Stimulated activated CD4-positive, alpha-beta T cell treated with anti-CD3 and anti-CD28 coated beads, TNF-alpha, amount 100 ng/mL, for 24 hours (primary cell): ENCODE data around the gene TCF25.
A peak's percentile ranks its signal among the peaks of the same experiment; 100 is the strongest.
"Not testable (repeated sequence)": the region's sequence is repeated elsewhere in the genome, so short reads cannot be mapped to it uniquely, and the experiment has no call there.

Source experiments
- DNase-seq, 3 experiments: peaks; one replicate each; pipeline ENCODE4 v3.0.0-alpha.2; 2020; ENCODE audit warnings: low read depth in 3 of 3

Gene TCF25

DNA sequence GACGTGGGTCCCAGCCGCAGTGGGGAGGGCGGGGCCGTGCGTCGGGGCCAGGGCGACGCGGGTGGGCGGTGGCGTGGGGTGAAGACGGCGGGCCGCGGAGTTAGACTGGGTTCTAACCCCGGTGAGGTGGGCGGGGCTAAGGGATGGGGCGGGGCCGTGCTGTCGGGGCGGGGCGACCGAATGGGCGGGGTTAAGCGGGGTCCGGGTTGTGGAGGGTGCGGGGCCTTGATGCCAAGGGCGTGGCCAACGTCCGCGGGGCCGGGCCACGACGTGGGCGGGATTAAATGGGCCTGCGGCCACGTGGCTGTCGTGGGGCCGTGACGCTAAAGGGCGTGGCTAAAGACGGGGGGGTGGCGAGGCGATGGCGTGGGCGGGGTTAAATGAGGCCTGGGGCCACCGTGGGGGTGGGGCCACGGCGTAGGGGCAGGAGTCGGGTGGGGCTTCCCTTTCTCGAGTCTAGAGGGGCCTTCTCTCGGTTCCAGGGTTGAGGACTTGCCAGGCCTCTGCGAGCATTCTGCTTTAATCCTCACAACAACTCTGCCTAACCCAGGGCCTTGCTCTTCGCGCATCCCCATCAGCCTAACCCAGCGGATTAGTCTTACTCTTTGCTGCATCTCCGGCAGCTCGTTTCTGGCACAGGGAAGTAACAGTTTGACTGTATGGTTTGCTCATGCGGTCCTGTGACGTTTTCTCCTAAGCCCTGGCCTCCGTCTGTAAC, 739 bp downstream of the TCF25 start:
- DNase-seq: peak; percentile 91 to 96 (median 91)

- DNase-seq: not testable (repeated sequence)
Observed at GRCh38 chr16:89879123-89879522, 5.7 kb downstream of the TCF25 start.

GRCh38 chr16:89880477-89881367, 7.3 kb downstream of the TCF25 start:
- DNase-seq: no peak

GRCh38 chr16:89881368-89881730, 8.0 kb downstream of the TCF25 start:
- DNase-seq: no peak

- DNase-seq: no peak
Observed at GRCh38 chr16:89883346-89884040, 10.1 kb downstream of the TCF25 start.

DNA sequence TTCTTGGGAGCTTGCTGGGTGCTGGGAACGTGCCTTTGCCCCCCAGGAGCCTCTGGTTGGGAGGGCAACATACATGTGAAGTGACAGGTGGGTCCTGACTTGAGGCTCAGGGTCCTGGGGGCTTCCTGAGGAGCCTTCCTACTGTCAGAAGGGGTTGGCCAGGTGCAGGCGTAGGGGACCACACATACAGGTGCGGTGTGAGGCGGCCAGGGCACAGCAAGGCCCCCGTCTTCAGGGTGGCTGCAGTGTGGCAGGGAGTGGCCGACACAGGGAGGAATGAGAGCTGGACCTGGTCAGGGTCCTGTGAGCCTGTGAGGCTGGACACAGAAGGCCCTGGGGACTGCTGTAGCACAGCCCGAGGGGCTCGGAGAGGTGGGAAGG, 10.6 kb downstream of the TCF25 start:
- no peak for DNase-seq

GRCh38 chr16:89887243-89887642, 13.9 kb downstream of the TCF25 start:
- no peak for DNase-seq

GRCh38 chr16:89890200-89890599, 16.8 kb downstream of the TCF25 start:
- DNase-seq: peak in 1 of 3 experiments; percentile 42

GRCh38 chr16:89890886-89891657, 17.7 kb downstream of the TCF25 start:
- DNase-seq: no peak

DNA sequence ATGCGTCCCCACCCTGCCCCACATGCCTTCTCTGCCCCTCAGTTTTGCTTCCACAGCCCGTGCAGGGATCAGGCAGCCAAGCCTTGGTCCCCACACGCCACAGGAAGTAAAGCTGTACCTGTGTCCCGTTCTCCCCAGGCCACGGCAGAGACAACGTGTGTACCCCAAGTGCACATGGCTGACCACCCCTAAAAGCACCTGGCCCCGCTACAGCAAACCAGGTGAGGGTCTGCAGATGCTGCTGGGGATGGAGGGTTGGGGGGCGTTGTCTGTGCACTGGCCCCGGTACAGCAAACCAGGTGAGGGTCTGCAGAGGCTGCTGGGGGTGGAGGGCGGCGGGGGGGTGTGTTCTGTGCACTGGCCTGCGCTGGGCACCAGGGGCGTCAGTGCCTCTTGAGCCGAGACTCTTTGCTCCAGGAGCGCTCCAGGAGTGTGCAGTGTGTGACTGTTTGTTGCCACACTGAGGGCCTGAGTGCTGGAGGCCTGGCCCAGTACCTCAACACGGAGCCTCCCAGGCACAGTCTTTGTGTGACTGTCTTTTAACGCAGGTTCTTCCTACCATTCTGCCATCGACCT, 18.8 kb downstream of the TCF25 start:
- DNase-seq: no peak

- no peak for DNase-seq
Observed at GRCh38 chr16:89892635-89893034, 19.2 kb downstream of the TCF25 start.

- no peak for DNase-seq
Observed at GRCh38 chr16:89893642-89894548, 20.5 kb downstream of the TCF25 start.

DNA sequence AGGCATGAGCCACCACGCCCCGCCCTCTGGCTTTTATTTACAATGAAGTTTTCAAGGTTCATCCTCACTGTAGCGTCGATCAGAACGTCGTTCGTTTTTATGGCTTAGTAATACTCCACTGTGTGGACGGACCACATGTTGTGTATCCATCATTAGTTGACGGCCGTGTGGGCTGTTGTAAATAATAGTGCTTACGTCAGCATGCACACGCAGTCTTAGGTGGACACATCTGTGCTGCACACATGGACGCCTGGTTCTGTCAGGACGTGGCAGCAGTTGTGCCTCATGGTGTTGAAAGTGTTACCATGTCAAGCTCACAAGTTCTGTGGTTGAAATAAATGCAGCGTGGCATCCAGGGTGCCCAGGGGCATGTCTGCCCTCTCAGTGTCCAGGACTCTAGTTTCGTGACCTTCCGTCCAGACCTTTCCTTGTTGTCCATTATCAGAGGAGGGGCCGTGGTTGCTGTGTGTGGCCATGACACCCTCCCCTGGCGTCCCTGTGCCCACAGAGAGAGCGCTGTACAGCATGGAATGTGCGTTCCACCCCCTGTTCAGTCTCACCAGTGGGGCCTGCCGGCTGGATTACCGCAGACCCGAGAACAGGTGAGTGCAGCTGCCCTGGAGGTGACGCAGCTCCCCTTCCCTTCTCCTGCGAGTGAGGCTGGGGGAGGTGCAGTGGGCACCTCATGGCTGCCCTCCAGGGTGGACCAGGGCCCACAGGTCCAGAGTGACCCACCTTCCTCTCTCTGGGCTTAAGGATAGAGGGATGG, 22.3 kb downstream of the TCF25 start:
- DNase-seq: no peak

DNA sequence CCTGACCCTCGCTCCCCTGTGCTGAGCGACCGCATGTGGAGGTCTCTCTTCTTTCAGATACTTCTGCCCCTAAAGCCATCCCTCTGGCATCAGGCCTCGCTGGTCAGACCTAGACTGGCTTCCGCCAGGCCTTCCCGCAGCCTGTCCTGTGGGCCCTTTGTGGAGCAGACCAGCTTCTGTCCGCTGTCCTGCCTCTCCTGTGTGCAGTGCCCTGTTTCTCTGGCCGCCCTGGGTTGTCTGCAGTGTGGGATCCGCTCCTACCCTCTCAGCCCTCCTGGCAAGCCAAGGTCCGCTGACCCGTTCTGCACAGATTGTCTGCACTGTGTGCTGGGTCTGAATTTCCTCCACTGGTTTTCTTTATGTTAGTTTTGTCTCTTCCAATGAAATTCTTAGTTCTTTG, 23.8 kb downstream of the TCF25 start:
- no peak for DNase-seq

DNA sequence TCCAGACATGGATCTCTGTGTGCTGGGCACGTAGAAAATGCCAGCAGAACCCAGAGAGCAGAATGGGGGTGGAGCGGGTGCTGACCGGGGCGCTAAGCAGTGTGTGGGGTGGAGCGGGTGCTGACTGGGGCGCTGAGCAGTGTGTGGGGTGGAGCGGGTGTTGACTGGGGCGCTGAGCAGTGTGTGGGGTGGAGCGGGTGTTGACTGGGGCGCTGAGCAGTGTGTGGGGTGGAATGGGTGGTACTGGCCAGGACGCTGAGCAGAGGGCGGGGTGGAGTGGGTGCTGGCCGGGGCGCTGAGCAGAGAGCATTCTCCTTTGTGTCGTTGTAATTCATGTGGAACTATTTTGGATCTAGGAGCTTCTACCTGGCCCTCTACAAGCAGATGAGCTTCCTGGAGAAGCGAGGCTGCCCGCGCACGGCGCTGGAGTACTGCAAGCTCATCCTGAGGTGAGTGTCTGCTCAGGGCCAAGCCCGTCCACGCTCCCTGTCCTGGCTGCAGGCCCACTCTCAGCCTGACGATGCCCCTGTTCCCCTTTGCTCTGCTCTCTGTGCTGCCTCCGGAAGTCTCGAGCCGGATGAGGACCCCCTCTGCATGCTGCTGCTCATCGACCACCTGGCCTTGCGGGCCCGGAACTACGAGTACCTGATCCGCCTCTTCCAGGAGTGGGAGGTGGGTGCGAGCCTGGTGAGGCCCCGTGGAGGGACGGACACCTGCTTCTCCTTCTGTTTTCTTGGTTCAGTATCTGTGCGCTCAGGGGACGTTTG, 25.0 kb downstream of the TCF25 start:
- no peak for DNase-seq

GRCh38 chr16:89899879-89900481, 26.6 kb downstream of the TCF25 start:
- no peak for DNase-seq

GRCh38 chr16:89900885-89901284, 27.5 kb downstream of the TCF25 start:
- DNase-seq: no peak

DNA sequence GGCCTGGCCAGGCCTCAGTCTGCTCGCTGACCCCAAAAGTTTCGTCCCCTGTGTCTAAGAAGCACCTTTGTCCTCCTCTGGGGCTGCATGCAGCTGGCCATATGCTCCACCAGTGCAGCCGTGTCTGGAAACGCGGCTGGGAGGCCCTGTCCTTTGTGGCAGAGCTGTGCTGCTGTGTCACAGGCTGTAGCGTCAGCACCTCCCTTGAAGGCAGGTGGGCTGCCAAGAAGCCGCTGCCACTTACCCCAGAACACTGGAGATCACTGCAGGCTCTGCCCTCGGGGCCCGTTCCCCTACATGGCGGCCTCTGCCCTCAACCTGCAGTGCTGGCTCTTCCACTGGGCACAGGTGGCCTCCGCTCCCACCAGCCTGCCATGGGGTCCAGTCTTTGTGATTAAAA, 29.6 kb downstream of the TCF25 start:
- DNase-seq: no peak
